ENCODE measurements around the gene PDZD4. TPM values are rescaled to one million over a fixed set of nuclear protein-coding genes. Genes with fewer than 3 reads are reported as not detected.

PDZD4 gene
- total and polyA plus RNA-seq, 10 of the 15 experiments (the other 5 are each of a cell fraction or from before 2014, with no cell fraction given) = 0.01 to 0.15 (median 0.04) TPM; not detected in 6

DNA sequence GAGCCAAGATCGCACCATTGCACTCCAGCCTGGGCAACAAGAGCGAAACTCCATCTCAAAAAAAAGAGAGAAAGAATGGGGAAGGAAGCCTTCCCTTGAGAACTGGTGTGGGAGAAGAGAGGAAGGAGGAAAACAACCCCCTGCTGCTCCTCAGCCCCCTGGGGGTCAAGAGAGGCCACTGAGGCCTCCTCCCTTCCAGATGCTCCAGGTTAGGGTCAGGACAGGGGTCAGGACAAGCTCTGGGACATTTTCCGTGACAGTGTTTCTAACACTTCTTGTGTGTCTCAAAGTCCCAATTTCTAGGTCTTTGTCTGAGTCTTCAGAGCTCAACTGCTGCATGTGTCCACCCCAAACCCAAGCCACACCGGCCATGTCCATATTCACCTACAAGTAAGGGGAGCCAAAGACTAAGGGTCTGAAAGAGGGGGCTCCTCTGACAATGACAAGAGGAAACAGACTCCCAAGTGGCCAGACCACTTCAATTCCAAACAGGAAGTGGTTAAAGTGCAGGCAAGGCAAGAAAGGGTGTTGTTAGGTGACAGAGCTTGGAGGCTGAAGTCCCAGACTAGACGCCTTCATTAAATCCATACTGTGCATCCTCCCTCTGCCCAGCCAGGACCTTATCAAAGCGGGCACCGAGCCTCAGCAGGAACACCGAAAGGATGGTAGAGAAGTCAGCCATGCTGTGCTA, 47.4 kb upstream of the PDZD4 start:
- no peak overlapping the region for H3K4me2 ChIP-seq (ENCODE audit: control insufficient read depth, insufficient read depth)
- TF ChIP-seq GATAD2B (conservative IDR thresholded peaks at IDR 0.05; ENCODE audit: low read depth) = no peak
- TF ChIP-seq TBL1XR1 (IDR thresholded peaks at IDR 0.05; ENCODE audit: low read depth, low read length) = no peak
- TF ChIP-seq SP1 (IDR thresholded peaks at IDR 0.05; ENCODE audit: low read depth, low read length) = no peak
- TF ChIP-seq SIN3A (IDR thresholded peaks at IDR 0.05; ENCODE audit: low read depth, low read length) = no peak
- no peak for TF ChIP-seq NR2F1 (conservative IDR thresholded peaks at IDR 0.05)
- TF ChIP-seq EZH2 (IDR thresholded peaks at IDR 0.05; ENCODE audit: borderline replicate concordance, control insufficient read depth, low read depth, low read length) = no peak
- H3K36me3 ChIP-seq (ENCODE audit: control insufficient read depth in 2 of 2, insufficient read depth in 2 of 2, low read length in 1 of 2) = no peaks in the 10 kb centered on the region
- H3K4me3 ChIP-seq = no peak overlapping the region
- intact Hi-C loops (cut with micrococcal nuclease; ENCODE audit: unreplicated experiment) (no loop called here), in situ Hi-C loops (cut with MboI) (no loop called here)
- H3K9me3 ChIP-seq (replicated peaks; ENCODE audit: control insufficient read depth, insufficient read depth, low read length) = no peaks in the 10 kb centered on the region; the same call in 2 of the 3 replicates
- no TSS peak for BruUV-seq (replicated peaks)
- POLR2A ChIA-PET = interaction anchor here (1.1 to 1.9 kb wide), 3 partner anchors 47 to 214 kb away, joined by 3 to 5 read pairs (median 5); no protein-coding TSS in a partner anchor
- peaks cover 0 to 2% of the 10 kb centered on the region in 2 experiments; a peak in 2 of 4 replicates for H3K27me3 ChIP-seq (replicated peaks in 1 of 2; ENCODE audit: control insufficient read depth in 2 of 2, insufficient read depth in 2 of 2, low read length in 1 of 2)
- DNase-seq (ENCODE audit: low read depth, low spot score) = no peak
- no peak for FAIRE-seq
- no peak for ATAC-seq
- H4K20me1 ChIP-seq (ENCODE audit: control insufficient read depth, insufficient read depth) = no peaks in the 10 kb centered on the region
- H2AFZ ChIP-seq (ENCODE audit: control insufficient read depth, low read depth, low read length) = no peak overlapping the region
- CTCF ChIA-PET = interaction anchor here (0.8 to 1.7 kb wide), 2 partner anchors 18 to 47 kb away, joined by 3 to 11 read pairs; partner anchors contain the start of gene ARHGAP4
- SMC1A ChIA-PET (ENCODE audit: uncharacterized antibody, unreplicated experiment) = interaction anchor here (0.6 kb wide), 1 partner anchor 29 kb away, joined by 3 read pairs; no protein-coding TSS in a partner anchor
- H3K9ac ChIP-seq (ENCODE audit: control insufficient read depth, insufficient read depth, low read length) = no peak overlapping the region
- H3K79me2 ChIP-seq (ENCODE audit: control insufficient read depth, insufficient read depth, low read length) = no peaks in the 10 kb centered on the region
- RAD21 ChIA-PET (ENCODE audit: unreplicated experiment) = interaction anchor here (0.6 to 0.7 kb wide), 2 partner anchors 83 to 189 kb away, joined by 3 read pairs; partner anchors contain the start of genes IDH3G and SSR4
- no peak overlapping the region for H3K27ac ChIP-seq (ENCODE audit: control insufficient read depth, insufficient read depth)
- H3K4me1 ChIP-seq (ENCODE audit: control insufficient read depth, insufficient read depth, low read length) = no peaks in the 10 kb centered on the region; the same call in 1 of the 2 replicates
- WGBS (ENCODE audit: insufficient coverage, insufficient replicate concordance, low lambda C conversion rate, missing lambda C conversion rate) = 31% methylated on average over 8 of the region's 8 CpGs

DNA sequence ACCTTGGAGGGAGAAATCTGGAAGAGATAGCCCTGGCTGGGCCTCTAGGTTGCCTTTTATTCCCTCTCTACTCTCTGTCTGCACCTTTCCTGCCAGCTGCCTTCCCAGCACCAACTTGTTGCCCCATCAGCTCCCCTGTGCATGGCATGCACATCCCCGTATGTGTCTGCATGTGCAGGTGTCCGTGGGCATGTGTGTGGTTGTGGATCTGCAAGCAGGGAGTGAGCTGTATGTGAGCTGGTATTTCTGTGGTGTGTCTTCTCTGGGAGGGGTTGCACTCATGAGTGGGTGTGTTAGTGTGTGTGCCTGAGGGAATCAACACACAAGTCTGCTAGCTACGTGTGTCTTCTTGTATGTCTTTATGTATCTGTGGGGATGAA, 45.8 kb upstream of the PDZD4 start:
- ATAC-seq (no peak), FAIRE-seq (no peak), DNase-seq (ENCODE audit: low read depth, low spot score) (no peak)
- Histone ChIP-seq H3K4me2 (ENCODE audit: control insufficient read depth, insufficient read depth) (no peak overlapping the region), H3K36me3 (ENCODE audit: control insufficient read depth in 2 of 2, insufficient read depth in 2 of 2, low read length in 1 of 2) (no peaks in the 10 kb centered on the region), H3K79me2 (ENCODE audit: control insufficient read depth, insufficient read depth, low read length) (no peaks in the 10 kb centered on the region), H3K4me3 (no peak overlapping the region), H2AFZ (ENCODE audit: control insufficient read depth, low read depth, low read length) (no peak overlapping the region), H3K9me3 (replicated peaks; ENCODE audit: control insufficient read depth, insufficient read depth, low read length) (no peaks in the 10 kb centered on the region; the same call in 2 of the 3 replicates), H4K20me1 (ENCODE audit: control insufficient read depth, insufficient read depth) (no peaks in the 10 kb centered on the region), H3K9ac (ENCODE audit: control insufficient read depth, insufficient read depth, low read length) (no peak overlapping the region), H3K4me1 (ENCODE audit: control insufficient read depth, insufficient read depth, low read length) (no peaks in the 10 kb centered on the region; the same call in 1 of the 2 replicates), H3K27me3 (replicated peaks in 1 of 2; ENCODE audit: control insufficient read depth in 2 of 2, insufficient read depth in 2 of 2, low read length in 1 of 2) (peaks cover 2% of the 10 kb centered on the region in 2 experiments; a peak in 3 of 4 replicates), H3K27ac (ENCODE audit: control insufficient read depth, insufficient read depth) (no peak overlapping the region)
- POLR2A ChIA-PET = no interaction called here
- no TSS peak for BruUV-seq (replicated peaks)
- WGBS (ENCODE audit: insufficient coverage, insufficient replicate concordance, low lambda C conversion rate, missing lambda C conversion rate) = 63% methylated on average over 3 of the region's 3 CpGs
- RAD21 ChIA-PET (ENCODE audit: unreplicated experiment) = interaction anchor here (1.1 kb wide), 1 partner anchor 47 kb away, joined by 3 read pairs; no protein-coding TSS in a partner anchor
- in situ Hi-C loops (cut with MboI) = no loop called here
- intact Hi-C loops (cut with micrococcal nuclease; ENCODE audit: unreplicated experiment) = no loop called here
- CTCF ChIA-PET = interaction anchor here (1.3 kb wide), 1 partner anchor 50 kb away, joined by 4 read pairs; the partner anchor contains the start of gene ARHGAP4
- SMC1A ChIA-PET (ENCODE audit: uncharacterized antibody, unreplicated experiment) = interaction anchor here (0.5 kb wide), 1 partner anchor 98 kb away, joined by 3 read pairs; no protein-coding TSS in a partner anchor
- TF ChIP-seq RB1 (IDR thresholded peaks at IDR 0.05; ENCODE audit: borderline replicate concordance) (no peak), RAD51 (IDR thresholded peaks at IDR 0.05) (no peak), SMAD5 (IDR thresholded peaks at IDR 0.05; ENCODE audit: low read depth) (no peak), MEF2B (IDR thresholded peaks at IDR 0.05; ENCODE audit: partially characterized antibody, poor library complexity, severe bottlenecking) (no peak)
- TF ChIP-seq, protein P1, sequence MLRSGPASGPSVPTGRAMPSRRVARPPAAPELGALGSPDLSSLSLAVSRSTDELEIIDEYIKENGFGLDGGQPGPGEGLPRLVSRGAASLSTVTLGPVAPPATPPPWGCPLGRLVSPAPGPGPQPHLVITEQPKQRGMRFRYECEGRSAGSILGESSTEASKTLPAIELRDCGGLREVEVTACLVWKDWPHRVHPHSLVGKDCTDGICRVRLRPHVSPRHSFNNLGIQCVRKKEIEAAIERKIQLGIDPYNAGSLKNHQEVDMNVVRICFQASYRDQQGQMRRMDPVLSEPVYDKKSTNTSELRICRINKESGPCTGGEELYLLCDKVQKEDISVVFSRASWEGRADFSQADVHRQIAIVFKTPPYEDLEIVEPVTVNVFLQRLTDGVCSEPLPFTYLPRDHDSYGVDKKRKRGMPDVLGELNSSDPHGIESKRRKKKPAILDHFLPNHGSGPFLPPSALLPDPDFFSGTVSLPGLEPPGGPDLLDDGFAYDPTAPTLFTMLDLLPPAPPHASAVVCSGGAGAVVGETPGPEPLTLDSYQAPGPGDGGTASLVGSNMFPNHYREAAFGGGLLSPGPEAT (IDR thresholded peaks at IDR 0.05; ENCODE audit: low read depth) = no peak
- TF ChIP-seq, protein P2, sequence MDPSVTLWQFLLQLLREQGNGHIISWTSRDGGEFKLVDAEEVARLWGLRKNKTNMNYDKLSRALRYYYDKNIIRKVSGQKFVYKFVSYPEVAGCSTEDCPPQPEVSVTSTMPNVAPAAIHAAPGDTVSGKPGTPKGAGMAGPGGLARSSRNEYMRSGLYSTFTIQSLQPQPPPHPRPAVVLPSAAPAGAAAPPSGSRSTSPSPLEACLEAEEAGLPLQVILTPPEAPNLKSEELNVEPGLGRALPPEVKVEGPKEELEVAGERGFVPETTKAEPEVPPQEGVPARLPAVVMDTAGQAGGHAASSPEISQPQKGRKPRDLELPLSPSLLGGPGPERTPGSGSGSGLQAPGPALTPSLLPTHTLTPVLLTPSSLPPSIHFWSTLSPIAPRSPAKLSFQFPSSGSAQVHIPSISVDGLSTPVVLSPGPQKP (IDR thresholded peaks at IDR 0.05; ENCODE audit: low read depth, low read length) = no peak
- TF ChIP-seq, protein P3, sequence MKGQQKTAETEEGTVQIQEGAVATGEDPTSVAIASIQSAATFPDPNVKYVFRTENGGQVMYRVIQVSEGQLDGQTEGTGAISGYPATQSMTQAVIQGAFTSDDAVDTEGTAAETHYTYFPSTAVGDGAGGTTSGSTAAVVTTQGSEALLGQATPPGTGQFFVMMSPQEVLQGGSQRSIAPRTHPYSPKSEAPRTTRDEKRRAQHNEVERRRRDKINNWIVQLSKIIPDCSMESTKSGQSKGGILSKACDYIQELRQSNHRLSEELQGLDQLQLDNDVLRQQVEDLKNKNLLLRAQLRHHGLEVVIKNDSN (IDR thresholded peaks at IDR 0.05; ENCODE audit: borderline replicate concordance, extremely low read length, insufficient read depth, low read depth, low read length) = no peak

Measured in GM12878 (cell line).